G401 (cell line): ENCODE measurements around the gene QSOX1. TPM values are rescaled to one million over a fixed set of nuclear protein-coding genes. Genes with fewer than 3 reads are reported as not detected.

Experiments
- DNase-seq: peaks from one replicate; pipeline ENCODE4 v3.0.0-alpha.2; 2015; ENCODE audit warnings: low spot score
- in situ Hi-C: cut with HindIII; loops from 2 replicates; pipeline ENCODE4 v1.10.0; 2016; ENCODE audit warnings: low sequenced_read_pairs, mixed read lengths
- total RNA-seq: library from RNA; depleted of rRNA; stranded (reverse); fragments of >200 nt; shearing (Covaris generic); gene quantifications from 2 replicates; pipeline ENCODE4 v1.2.3, GENCODE V29; 2014

The QSOX1 gene
- total RNA-seq, 1 experiment from 2014 or later: 44.8 TPM

- peak; percentile 23 for DNase-seq
- in situ Hi-C loops: no loop called here
Measured at GRCh38 chr1:180167021-180167701, 12.5 kb downstream of the QSOX1 start.

GRCh38 chr1:180167721-180168467 is 13.2 kb downstream of the QSOX1 start:
- in situ Hi-C loops: no loop called here

GRCh38 chr1:180168786-180169639 is 14.3 kb downstream of the QSOX1 start:
- in situ Hi-C loops: no loop called here
- peak; percentile 14 for DNase-seq

More at GRCh38 chr1:180167721-180168467, 13.2 kb downstream of the QSOX1 start:
- DNase-seq: no peak

- in situ Hi-C loops: no loop called here
- no peak for DNase-seq
Measured at GRCh38 chr1:180169640-180170195, 15.0 kb downstream of the QSOX1 start.

DNA sequence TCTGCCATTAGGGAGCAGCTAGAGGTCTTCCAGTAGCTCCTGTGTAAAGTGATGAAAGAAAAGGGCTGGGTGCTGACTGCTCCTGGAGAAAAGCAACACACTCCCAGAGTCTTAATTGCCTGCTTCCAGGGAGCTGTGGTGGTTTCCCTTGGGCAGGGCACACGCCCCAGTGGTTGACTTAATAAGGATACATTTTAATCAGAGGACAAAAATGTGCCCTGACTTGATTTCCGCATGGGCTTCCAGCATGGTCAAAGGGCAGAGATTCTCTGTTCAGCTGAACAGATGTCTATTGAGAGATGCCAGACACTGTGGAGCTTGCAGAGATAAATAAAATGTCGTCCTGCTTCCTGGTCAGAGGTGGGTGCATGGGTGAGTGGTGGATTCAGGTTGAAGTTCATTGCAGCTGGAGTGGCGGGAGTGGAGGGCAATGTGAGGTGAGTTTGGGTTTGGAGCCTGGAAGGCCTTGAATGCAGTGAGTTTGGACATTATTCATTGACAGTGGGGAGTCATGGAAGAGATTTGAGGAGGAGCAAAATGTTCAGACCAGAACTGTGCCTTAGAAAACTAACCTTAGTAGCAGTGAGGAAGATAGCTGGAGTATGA is 16.0 kb downstream of the QSOX1 start:
- no peak for DNase-seq
- in situ Hi-C loops: no loop called here

DNA sequence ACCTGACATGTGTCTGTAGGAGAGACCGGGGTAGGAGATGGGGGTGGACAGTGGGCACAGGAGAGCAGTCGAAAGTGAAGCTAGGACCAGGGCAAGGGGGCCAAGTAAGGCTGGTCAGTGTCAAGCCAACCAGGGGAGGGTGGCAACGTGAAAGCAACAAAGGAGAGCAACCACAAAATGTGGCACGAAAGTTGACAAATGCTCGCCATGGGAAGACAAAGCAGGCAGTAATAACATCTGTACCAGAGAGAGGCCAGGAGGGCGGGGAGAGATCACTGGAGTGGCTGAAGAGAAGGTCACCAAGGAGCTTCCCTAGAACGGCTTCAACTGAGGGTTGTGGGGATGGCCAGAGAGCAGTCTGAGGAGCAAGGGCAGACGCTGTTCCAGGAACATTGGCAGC is 17.0 kb downstream of the QSOX1 start:
- DNase-seq: no peak
- in situ Hi-C loops: no loop called here

DNA sequence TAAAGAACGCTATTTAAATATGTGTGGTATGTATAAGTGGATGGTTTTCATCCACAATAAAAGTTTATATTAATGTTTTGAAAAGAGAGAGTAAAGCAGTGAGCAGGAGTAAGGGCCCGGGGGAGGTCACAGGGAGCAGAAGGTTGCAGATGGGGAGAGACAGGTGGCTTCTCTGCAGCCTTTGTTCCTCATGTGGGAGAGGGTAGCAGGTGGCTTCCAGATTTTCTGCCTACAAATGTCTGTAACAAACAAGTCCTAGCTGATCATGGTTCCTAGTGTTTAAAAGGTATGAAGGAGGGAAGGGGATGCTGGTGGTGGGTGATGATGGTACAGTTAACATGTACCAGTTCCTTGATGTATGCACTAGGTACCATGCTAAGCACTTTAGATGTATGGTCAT is 18.8 kb downstream of the QSOX1 start:
- in situ Hi-C loops: no loop called here
- DNase-seq: peak; percentile 61

- in situ Hi-C loops: no loop called here
- DNase-seq: peak; percentile 95
Measured at GRCh38 chr1:180173952-180174351, 19.3 kb downstream of the QSOX1 start.

GRCh38 chr1:180175291-180175690 is 20.6 kb downstream of the QSOX1 start:
- in situ Hi-C loops: no loop called here
- DNase-seq: no peak

DNA sequence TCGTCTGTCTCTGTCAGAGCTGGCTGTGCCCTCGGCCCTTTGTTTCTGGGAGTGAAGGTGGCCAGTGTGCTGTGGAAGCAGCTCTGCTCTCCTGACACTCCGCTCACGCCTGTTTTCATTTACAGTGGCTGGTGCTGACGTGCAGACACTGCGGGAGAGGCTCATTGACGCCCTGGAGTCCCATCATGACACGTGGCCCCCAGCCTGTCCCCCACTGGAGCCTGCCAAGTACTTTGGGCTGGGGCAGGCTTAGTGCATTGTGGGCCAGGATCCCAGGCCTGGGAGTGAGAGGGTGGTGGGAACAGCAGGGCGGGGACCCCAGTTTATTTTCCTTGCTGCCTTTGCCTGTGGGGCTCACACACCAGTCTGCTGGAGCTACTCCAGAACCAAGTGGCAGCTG is 21.1 kb downstream of the QSOX1 start:
- DNase-seq: no peak
- in situ Hi-C loops: no loop called here

- DNase-seq: no peak
- in situ Hi-C loops: no loop called here
Measured at GRCh38 chr1:180176965-180177364, 22.3 kb downstream of the QSOX1 start.

DNA sequence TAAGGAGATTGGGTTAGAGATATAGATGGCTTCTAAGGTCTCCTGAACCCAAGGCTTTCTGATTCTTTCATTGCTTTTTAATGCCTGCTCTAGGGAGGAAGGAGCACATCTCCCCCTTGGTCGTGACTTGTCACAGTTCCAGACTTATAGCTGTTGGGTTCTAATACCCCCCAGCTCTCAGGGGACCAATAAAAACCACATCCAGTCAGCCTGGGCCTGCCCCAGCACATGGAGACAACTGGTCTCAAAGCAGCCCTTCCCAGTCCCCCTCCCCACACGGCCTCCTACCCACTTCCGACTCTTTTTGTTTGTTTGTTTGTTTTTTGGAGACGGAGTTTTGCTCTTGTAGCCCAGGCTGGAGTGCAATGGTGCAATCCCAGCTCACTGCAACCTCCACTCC is 23.3 kb downstream of the QSOX1 start:
- in situ Hi-C loops: no loop called here
- no peak for DNase-seq

- in situ Hi-C loops: no loop called here
- peak; percentile 66 for DNase-seq
Measured at GRCh38 chr1:180178511-180179161, 24.0 kb downstream of the QSOX1 start.

GRCh38 chr1:180179162-180179957 is 24.7 kb downstream of the QSOX1 start:
- DNase-seq: no peak
- in situ Hi-C loops: no loop called here

- DNase-seq: peak; percentile 23
- in situ Hi-C loops: no loop called here
Measured at GRCh38 chr1:180181048-180181447, 26.4 kb downstream of the QSOX1 start.

DNA sequence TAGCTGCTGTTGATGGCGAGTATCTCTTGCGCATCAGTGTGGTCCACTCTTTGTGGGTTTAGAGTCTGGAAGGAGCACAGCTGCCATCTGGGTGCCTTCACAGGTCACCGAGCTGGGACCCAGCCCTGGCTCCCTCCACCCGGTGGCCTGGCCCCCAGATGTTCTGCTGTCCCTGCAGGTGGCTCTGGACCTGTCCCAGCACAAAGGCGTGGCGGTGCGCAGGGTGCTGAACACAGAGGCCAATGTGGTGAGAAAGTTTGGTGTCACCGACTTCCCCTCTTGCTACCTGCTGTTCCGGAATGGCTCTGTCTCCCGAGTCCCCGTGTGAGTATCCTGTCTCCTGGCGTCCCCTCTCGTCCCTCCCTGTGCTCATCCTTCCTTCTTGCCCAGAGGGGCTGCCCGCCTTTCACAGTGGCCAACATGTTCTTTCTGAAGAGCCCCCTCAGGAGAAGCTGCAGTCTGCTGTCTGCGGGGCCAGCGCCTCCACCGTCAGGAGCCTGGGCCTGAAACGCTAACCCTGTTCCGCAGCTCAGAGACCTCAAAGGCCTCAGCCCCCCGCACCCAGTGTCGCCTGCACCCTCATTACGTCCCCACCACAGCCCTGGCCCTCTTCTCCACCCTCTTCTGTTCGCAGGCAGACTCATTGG is 27.4 kb downstream of the QSOX1 start:
- DNase-seq: no peak
- in situ Hi-C loops: no loop called here

DNA sequence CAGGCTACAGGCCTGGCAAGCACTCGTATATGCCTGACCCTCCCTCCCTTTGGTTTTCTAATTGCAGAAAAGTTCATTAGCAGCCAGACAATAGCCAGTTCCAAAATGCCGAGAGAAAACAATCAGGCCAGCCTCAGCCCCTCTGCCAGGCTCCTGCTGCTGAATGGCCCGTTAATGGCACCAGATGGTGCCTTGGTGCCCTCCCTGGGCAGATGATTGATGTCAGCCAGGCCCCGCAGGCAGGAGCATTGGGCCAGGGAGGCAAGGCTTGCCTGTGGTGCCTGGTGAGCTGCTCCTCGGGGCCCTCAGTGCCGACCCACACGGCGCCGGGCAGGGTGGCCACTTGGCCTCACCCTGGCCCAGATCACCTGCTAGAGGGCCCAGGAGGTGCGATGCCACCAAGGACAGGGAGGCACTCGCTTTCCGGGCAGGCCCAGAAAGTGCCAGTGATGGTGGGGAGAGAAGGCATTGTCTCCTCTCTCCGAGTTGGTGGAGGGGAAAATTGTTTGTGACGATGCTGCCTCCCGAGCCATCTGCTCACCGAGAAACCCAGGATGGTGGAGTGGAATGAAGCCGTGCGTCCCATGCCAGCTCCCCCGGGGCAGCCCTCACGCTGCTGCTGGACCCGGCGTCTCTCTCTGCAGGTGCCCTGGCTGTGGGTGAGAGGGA is 28.1 kb downstream of the QSOX1 start:
- in situ Hi-C loops: no loop called here

More for the DNA sequence above, 28.1 kb downstream of the QSOX1 start:
- DNase-seq: peak; percentile 97
